HepG2 (cell line): ENCODE measurements around the gene DICER1.

Experiments used
- CCDC6 ChIP-seq: sonication (generic); formaldehyde crosslinking; IDR thresholded peaks from 2 replicates; pipeline ENCODE4 v1.8.1; 2022; ENCODE audit warnings: mild to moderate bottlenecking, missing genetic modification reagents, moderate library complexity
- THRA ChIP-seq: sonication (generic); formaldehyde crosslinking; IDR thresholded peaks from 2 replicates; pipeline ENCODE4 v1.4.0; 2020; ENCODE audit warnings: missing genetic modification reagents, borderline replicate concordance
- ZIK1 ChIP-seq: sonication (generic); formaldehyde crosslinking; IDR thresholded peaks from 2 replicates; pipeline ENCODE4 v1.5.0; 2020; ENCODE audit warnings: mild to moderate bottlenecking, low read depth, missing genetic modification reagents, borderline replicate concordance
- ZNF501 ChIP-seq: sonication (generic); formaldehyde crosslinking; IDR thresholded peaks from 2 replicates; pipeline ENCODE4 v1.5.1; 2020; ENCODE audit warnings: mild to moderate bottlenecking, moderate library complexity, missing genetic modification reagents

DNA sequence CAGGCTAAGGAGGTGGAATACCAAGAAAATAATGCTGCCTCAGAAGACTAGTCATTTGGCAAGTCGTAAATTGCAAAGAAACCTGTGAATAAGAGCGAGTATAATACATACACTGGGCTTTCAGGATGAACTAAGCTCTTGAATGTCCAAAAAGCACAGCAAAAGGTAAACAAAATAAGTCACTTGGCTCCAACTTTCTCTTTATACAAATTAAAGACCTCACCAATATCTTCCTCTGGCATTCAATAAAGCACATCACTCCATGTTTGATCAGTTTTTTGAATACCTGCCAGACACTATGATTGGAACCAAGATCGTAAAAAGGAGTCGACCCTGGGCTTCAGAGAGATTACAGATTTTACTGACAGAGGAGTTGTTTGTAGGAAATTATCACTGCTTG lies 3.5 kb downstream of the DICER1 start:
- TF ChIP-seq ZIK1 (no peak), CCDC6 (CRISPR knock-in tag) (no peak), ZNF501 (no peak), THRA (no peak)
